Measurements from ENCODE around the gene FAM174C.

DNA sequence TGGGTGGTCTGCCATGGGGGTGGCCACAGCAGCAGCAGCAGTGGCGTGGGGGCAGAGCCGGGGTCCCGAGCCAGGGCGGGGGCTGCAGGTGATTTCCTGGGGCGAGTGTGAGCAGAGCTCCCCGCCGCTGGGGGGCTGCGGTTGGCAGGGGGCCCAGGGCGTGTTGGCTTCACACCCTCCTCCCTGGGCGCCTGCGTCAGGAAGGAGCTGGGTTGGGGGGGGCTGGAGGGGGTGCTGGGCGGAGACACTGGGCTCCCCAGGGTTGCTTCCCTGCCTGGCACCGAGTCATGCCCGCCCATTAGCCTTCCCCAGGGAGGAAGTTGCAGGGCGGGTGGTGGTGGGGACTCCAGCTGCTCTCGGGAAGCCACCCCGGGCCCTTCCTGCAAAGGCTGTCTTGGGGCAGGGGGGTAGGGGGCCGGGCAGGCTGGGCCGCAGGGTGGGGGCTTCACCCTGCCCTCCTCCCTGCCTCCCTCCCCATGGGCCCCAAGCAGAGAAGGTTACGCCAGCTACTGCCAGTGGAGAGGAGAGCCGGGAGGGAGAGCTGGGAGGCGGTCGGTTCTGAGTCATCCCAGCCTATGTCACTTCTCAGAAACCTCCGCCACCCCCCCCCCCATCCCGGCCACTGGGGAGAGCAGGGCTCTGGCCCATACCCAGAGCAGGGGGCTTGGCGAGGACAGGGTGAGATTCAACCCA lies 22.4 kb upstream of the FAM174C start:
- TF ChIP-seq POLR2A (IDR thresholded peaks at IDR 0.05) (no peak), POLR2AphosphoS5 (IDR thresholded peaks at IDR 0.05; ENCODE audit: insufficient read depth in 1 of 2, low read depth in 1 of 2) (peak; percentile 18 to 70)

Data from vagina (tissue), 2 donors.